ENCODE data around the gene NPR2.

DNA sequence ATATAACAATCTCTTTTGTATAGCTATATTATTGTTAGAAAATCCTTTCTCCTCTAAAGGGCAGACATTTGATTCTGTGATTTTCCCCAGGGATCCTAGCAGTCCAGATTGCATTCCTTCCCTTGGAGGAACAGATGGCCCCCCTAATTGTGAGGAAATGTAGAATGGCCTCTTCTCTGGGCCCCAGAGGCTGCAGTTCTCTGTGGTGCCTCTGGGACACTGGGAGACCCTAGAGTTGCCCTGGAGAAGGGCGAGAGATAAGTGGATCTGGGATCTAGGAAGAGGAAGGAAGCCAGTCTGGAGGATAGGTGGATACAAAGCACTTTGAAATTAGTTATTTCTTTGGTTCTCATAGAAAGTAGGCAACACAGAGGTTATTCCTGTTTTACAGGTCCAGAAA lies 25.3 kb downstream of the NPR2 start:
- TF ChIP-seq EZH2 (IDR thresholded peaks at IDR 0.05; ENCODE audit: borderline replicate concordance) (no peak), EZH2phosphoT487 (IDR thresholded peaks at IDR 0.05; ENCODE audit: low read depth, severe bottlenecking, unreplicated experiment) (no peak)
- TF ChIP-seq, protein P1, sequence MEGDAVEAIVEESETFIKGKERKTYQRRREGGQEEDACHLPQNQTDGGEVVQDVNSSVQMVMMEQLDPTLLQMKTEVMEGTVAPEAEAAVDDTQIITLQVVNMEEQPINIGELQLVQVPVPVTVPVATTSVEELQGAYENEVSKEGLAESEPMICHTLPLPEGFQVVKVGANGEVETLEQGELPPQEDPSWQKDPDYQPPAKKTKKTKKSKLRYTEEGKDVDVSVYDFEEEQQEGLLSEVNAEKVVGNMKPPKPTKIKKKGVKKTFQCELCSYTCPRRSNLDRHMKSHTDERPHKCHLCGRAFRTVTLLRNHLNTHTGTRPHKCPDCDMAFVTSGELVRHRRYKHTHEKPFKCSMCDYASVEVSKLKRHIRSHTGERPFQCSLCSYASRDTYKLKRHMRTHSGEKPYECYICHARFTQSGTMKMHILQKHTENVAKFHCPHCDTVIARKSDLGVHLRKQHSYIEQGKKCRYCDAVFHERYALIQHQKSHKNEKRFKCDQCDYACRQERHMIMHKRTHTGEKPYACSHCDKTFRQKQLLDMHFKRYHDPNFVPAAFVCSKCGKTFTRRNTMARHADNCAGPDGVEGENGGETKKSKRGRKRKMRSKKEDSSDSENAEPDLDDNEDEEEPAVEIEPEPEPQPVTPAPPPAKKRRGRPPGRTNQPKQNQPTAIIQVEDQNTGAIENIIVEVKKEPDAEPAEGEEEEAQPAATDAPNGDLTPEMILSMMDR (IDR thresholded peaks at IDR 0.05; ENCODE audit: poor library complexity), result no peak

Measured in hepatocyte (in vitro differentiated cells).